Panc1 (cell line): ENCODE results near the gene PHACTR4. TPM values are rescaled to one million over a fixed set of nuclear protein-coding genes. Genes with fewer than 3 reads are reported as not detected.

Source experiments
- ATAC-seq: fragments of 200-7000 bp; cut with Tn5 transposase; 2 replicates; pipeline ENCODE4 v1.9.1; 2020; ENCODE audit warnings: mild to moderate bottlenecking, moderate library complexity
- BruUV-seq: library from RNA; stranded (reverse); fragments of 400-500 nt; replicated peaks from 2 replicates; lab custom pipeline; 2021; lab: Mats Ljungman, UMichigan
- CTCF ChIA-PET: fragments of 300-600 bp; sonication (Branson Sonifier 250); formaldehyde crosslinking; loops from one replicate; lab custom pipeline; 2022; ENCODE audit warnings: antibody characterized with exemption; lab: Charles Lee
- POLR2A ChIA-PET: fragments of 300-600 bp; sonication (Branson Sonifier 250); formaldehyde crosslinking; loops from one replicate; lab custom pipeline; 2022; ENCODE audit warnings: antibody characterized with exemption; lab: Charles Lee
- DNase-seq: peaks from one replicate; pipeline ENCODE4 v3.0.0-alpha.2; 2010; ENCODE audit warnings: low read depth, low spot score
- H3K27ac ChIP-seq: 2 replicates; pipeline ENCODE4 v1.5.1; 2011; ENCODE audit warnings: mild to moderate bottlenecking, low read length, inconsistent platforms
- H3K27me3 ChIP-seq: fragments of 200-500 bp; sonication (Bioruptor generic); 2 replicates; pipeline ENCODE4 v1.6.0; 2014; ENCODE audit warnings: low read length, inconsistent platforms; ENCODE audit not compliant: control insufficient read depth, insufficient read depth
- H3K36me3 ChIP-seq: fragments of 200-500 bp; sonication (Bioruptor generic); 2 replicates; pipeline ENCODE4 v1.5.1; 2014; ENCODE audit warnings: inconsistent platforms, mild to moderate bottlenecking, low read length, moderate library complexity; ENCODE audit not compliant: control insufficient read depth, insufficient read depth
- H3K4me1 ChIP-seq: 2 replicates; pipeline ENCODE4 v1.5.1; 2011; ENCODE audit warnings: inconsistent platforms, mild to moderate bottlenecking, low read length, moderate library complexity; ENCODE audit not compliant: control insufficient read depth, insufficient read depth
- H3K4me3 ChIP-seq, 2 experiments: 2 replicates each; pipeline ENCODE4 v1.5.1; 2011 to 2012; ENCODE audit warnings: low read depth in 2 of 2, low read length in 2 of 2, mild to moderate bottlenecking in 2 of 2, inconsistent platforms in 1 of 2, moderate library complexity in 1 of 2
- H3K9me3 ChIP-seq: fragments of 200-500 bp; sonication (Bioruptor generic); 2 replicates; pipeline ENCODE4 v1.5.1; 2014; ENCODE audit warnings: low read depth, mild to moderate bottlenecking, inconsistent platforms, low read length, moderate library complexity; ENCODE audit not compliant: control insufficient read depth, insufficient read depth
- POLR2AphosphoS5 ChIP-seq: IDR thresholded peaks from 2 replicates; pipeline ENCODE4 v1.6.1; 2012; ENCODE audit warnings: mild to moderate bottlenecking, low read depth, low read length, moderate library complexity
- REST ChIP-seq, 2 experiments: IDR thresholded peaks; 2 replicates each; pipeline ENCODE4 v1.6.1; 2011 to 2012; ENCODE audit warnings: low read depth in 2 of 2, control low read depth in 1 of 2, low read length in 1 of 2, mild to moderate bottlenecking in 1 of 2, moderate library complexity in 1 of 2; ENCODE audit not compliant: insufficient read depth in 1 of 2
- SIN3A ChIP-seq: IDR thresholded peaks from 2 replicates; pipeline ENCODE4 v1.6.1; 2012; ENCODE audit warnings: low read depth, mild to moderate bottlenecking, low read length, moderate library complexity, borderline replicate concordance; ENCODE audit not compliant: insufficient read depth
- TCF7L2 ChIP-seq: IDR thresholded peaks from 2 replicates; pipeline ENCODE4 v1.6.1; 2011; ENCODE audit warnings: mild to moderate bottlenecking, low read depth, low read length, inconsistent platforms
- in situ Hi-C: cut with HindIII; loops from 2 replicates; pipeline ENCODE4 v1.10.0; 2016; ENCODE audit warnings: low sequenced_read_pairs, low pct_unique_long_range_greater_than_20kb
- intact Hi-C: fragments of 100-400 bp; cut with micrococcal nuclease; formaldehyde crosslinking; loops from one replicate; pipeline ENCODE4 v1.10.0; 2022; ENCODE audit not compliant: unreplicated experiment
- total RNA-seq: library from RNA; stranded (reverse); gene quantifications from one replicate; pipeline ENCODE4 v1.2.1, GENCODE V29; 2021; ENCODE audit not compliant: unreplicated experiment
- TF ChIP-seq, protein P1 (sequence below): fragments of 450-650 bp; IDR thresholded peaks from 2 replicates; pipeline ENCODE4 v1.5.1; 2017; ENCODE audit warnings: mild to moderate bottlenecking

The PHACTR4 gene
- total RNA-seq, 1 experiment from 2014 or later, result 63.4 TPM

DNA sequence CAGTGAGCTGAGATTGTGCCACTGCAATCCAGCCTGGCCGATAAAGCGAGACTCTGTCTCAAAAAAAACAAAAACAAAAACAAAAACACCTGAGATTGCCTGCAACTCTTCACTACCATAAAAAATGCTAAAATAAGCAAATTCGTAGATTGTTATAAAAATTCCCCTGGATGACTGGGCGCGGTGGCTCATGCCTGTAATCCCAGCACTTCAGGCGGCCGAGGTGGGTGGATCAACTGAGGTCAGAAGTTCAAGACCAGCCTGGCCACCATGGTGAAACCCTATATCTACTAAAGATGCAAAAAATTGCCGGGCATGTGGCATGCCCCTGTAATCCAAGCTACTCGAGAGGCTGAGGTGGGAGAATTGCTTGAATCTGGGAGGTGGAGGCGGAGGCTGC lies 30.0 kb upstream of the PHACTR4 start:
- ChIA-PET POLR2A (interaction anchor here (0.5 to 1.0 kb wide), 2 partner anchors 25 to 81 kb away, joined by 3 to 5 read pairs; no protein-coding TSS in a partner anchor), CTCF (no interaction called here)

DNA sequence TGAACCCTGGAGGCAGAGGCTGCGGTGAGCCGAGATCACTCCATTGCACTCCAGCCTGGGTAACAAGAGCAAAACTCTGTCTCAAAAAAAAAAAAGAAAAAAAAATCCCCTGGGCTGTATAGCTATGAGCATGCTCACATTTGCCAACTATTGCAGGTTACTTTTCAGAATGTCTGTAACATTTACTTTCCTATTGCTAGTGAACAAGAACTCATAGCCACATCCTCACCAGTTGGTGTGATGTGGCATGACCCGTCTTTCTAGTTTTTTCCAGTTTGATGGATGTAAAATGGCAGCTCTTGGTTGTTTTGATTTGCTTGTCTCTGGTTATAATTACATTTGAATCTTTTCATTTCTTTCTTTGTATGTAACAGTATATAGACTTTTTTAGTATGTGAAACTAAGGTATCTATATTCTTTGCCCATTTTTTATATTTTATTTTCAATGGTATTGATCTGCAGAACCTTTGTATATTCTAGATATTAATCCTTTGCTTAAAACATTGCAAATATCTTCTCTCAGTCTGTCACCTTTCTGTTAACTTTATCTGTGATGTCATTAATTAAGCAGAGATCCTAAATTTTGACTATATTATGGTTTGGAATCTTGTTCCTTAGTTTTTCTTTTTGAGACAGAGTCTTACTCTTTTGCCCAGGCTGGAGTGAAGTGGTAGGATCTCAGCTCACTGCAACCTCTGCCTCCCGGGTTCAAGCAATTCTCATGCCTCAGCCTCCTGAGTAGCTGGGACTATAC lies 29.1 kb upstream of the PHACTR4 start:
- no peak for DNase-seq
- in situ Hi-C loops, result loop anchor here (10.0 kb wide), 1 partner anchor 86 kb away; the partner anchor contains the start of gene SESN2

More for the DNA sequence above, 30.0 kb upstream of the PHACTR4 start:
- intact Hi-C loops (no loop called here), in situ Hi-C loops (no loop called here)
- ATAC-seq, result no peak
- no peak for DNase-seq
- H3K27ac ChIP-seq, result no peak overlapping the region
- H3K27me3 ChIP-seq, result no peaks in the 10 kb centered on the region
- BruUV-seq, result no TSS peak
- H3K9me3 ChIP-seq, result no peaks in the 10 kb centered on the region
- TF ChIP-seq POLR2AphosphoS5 (no peak), REST (IDR thresholded peaks at IDR 0.05; ENCODE audit: insufficient read depth in 1 of 2, low read depth in 2 of 2, low read length in 1 of 2) (no peak), TCF7L2 (no peak), SIN3A (no peak)
- TF ChIP-seq, protein P1, sequence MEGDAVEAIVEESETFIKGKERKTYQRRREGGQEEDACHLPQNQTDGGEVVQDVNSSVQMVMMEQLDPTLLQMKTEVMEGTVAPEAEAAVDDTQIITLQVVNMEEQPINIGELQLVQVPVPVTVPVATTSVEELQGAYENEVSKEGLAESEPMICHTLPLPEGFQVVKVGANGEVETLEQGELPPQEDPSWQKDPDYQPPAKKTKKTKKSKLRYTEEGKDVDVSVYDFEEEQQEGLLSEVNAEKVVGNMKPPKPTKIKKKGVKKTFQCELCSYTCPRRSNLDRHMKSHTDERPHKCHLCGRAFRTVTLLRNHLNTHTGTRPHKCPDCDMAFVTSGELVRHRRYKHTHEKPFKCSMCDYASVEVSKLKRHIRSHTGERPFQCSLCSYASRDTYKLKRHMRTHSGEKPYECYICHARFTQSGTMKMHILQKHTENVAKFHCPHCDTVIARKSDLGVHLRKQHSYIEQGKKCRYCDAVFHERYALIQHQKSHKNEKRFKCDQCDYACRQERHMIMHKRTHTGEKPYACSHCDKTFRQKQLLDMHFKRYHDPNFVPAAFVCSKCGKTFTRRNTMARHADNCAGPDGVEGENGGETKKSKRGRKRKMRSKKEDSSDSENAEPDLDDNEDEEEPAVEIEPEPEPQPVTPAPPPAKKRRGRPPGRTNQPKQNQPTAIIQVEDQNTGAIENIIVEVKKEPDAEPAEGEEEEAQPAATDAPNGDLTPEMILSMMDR, result no peak
- H3K4me3 ChIP-seq, result no peak overlapping the region
- no peaks in the 10 kb centered on the region for H3K36me3 ChIP-seq
- no peaks in the 10 kb centered on the region for H3K4me1 ChIP-seq

More for the DNA sequence above, 29.1 kb upstream of the PHACTR4 start:
- H3K27ac ChIP-seq, result no peak overlapping the region
- BruUV-seq, result no TSS peak
- no peaks in the 10 kb centered on the region for H3K27me3 ChIP-seq
- intact Hi-C loops, result no loop called here
- no peaks in the 10 kb centered on the region for H3K36me3 ChIP-seq
- no peaks in the 10 kb centered on the region for H3K9me3 ChIP-seq
- ATAC-seq, result no peak
- no peaks in the 10 kb centered on the region for H3K4me1 ChIP-seq
- no peak overlapping the region for H3K4me3 ChIP-seq
- TF ChIP-seq TCF7L2 (no peak), REST (IDR thresholded peaks at IDR 0.05; ENCODE audit: insufficient read depth in 1 of 2, low read depth in 2 of 2, low read length in 1 of 2) (no peak), POLR2AphosphoS5 (no peak), SIN3A (no peak)
- TF ChIP-seq, protein P1, result no peak
- ChIA-PET POLR2A (interaction anchor here (0.5 kb wide), 1 partner anchor 82 kb away, joined by 3 read pairs; no protein-coding TSS in a partner anchor), CTCF (no interaction called here)
